HCT116 (cell line): ENCODE measurements around the gene KCNH6. TPM values are rescaled to one million over a fixed set of nuclear protein-coding genes. Genes with fewer than 3 reads are reported as not detected.

Experiments
- ATAC-seq: fragments of 200-7000 bp; cut with Tn5 transposase; 2 replicates; pipeline ENCODE4 v1.9.1; 2020; ENCODE audit warnings: mild to moderate bottlenecking, moderate library complexity
- BruUV-seq: library from RNA; stranded (reverse); fragments of 400-500 nt; replicated peaks from 2 replicates; lab custom pipeline; 2021; lab: Mats Ljungman, UMichigan
- CTCF ChIA-PET: fragments of 300-600 bp; sonication (Branson Sonifier 250); formaldehyde crosslinking; loops from one replicate; lab custom pipeline; 2021; ENCODE audit warnings: antibody characterized with exemption; lab: Charles Lee
- POLR2A ChIA-PET: fragments of 300-600, 350-600 bp; sonication (Branson Sonifier 250); formaldehyde crosslinking; loops from one replicate; lab custom pipeline; 2021; ENCODE audit warnings: antibody characterized with exemption; lab: Charles Lee
- RAD21 ChIA-PET, 2 experiments: fragments of 300-600 bp; sonication (Branson Sonifier 250); formaldehyde crosslinking; loops; one replicate each; lab custom pipeline; 2023; ENCODE audit warnings: low total read pairs in 2 of 2; ENCODE audit not compliant: uncharacterized antibody in 2 of 2, unreplicated experiment in 2 of 2, low non-redundant PET in 1 of 2; lab: Charles Lee
- DNase-seq: peaks from one replicate; pipeline ENCODE4 v3.0.0-alpha.2; 2010; ENCODE audit warnings: low read depth, low spot score
- H2AFZ ChIP-seq: fragments of 200-600 bp; shearing (Covaris generic), sonication (generic); 2 replicates; pipeline ENCODE4 v1.6.1; 2017; ENCODE audit warnings: low read depth, mixed run types, mixed read lengths, antibody characterized with exemption, low read length; ENCODE audit not compliant: poor library complexity, severe bottlenecking
- H3K27ac ChIP-seq: 2 replicates; pipeline ENCODE4 v1.5.1; 2012; ENCODE audit warnings: low read depth, low read length
- H3K27me3 ChIP-seq: fragments of 200-600 bp; sonication (generic); 2 replicates; pipeline ENCODE4 v1.6.1; 2016; ENCODE audit warnings: mixed run types, low read length, mixed read lengths; ENCODE audit not compliant: insufficient read depth
- H3K36me3 ChIP-seq, 2 experiments: fragments of 200-500 bp in 1 of 2; fragments of 200-600 bp in 1 of 2; sonication (Bioruptor generic) in 1 of 2; sonication (generic) in 1 of 2; 2 replicates each; pipeline versions ENCODE4 v1.5.1 to v1.6.1; 2014 to 2016; ENCODE audit warnings: low read length in 2 of 2, inconsistent platforms in 1 of 2, mixed read lengths in 1 of 2, mixed run types in 1 of 2; ENCODE audit not compliant: insufficient read depth in 2 of 2, control insufficient read depth in 1 of 2
- H3K4me1 ChIP-seq, 2 experiments: fragments of 200-600 bp in 1 of 2; sonication (generic) in 1 of 2; 2 replicates each; pipeline versions ENCODE4 v1.5.1 to v1.6.1; 2012 to 2017; ENCODE audit warnings: low read length in 2 of 2, inconsistent platforms in 1 of 2, mild to moderate bottlenecking in 1 of 2, mixed read lengths in 1 of 2, mixed run types in 1 of 2, moderate library complexity in 1 of 2; ENCODE audit not compliant: insufficient read depth in 2 of 2, control insufficient read depth in 1 of 2
- H3K4me2 ChIP-seq: fragments of 200-600 bp; sonication (generic); 2 replicates; pipeline ENCODE4 v1.6.1; 2017; ENCODE audit warnings: mixed run types, low read length, mixed read lengths
- H3K4me3 ChIP-seq, 2 experiments: fragments of 200-600 bp in 1 of 2; sonication (generic) in 1 of 2; replicated peaks in 1 of 2; 2 replicates each; pipeline ENCODE4 v1.5.1; 2011 to 2016; ENCODE audit warnings: low read length in 2 of 2, control low read depth in 1 of 2, low read depth in 1 of 2, mild to moderate bottlenecking in 1 of 2, mixed read lengths in 1 of 2, mixed run types in 1 of 2
- H3K79me2 ChIP-seq: fragments of 200-600 bp; sonication (generic); 2 replicates; pipeline ENCODE4 v1.6.1; 2017; ENCODE audit warnings: mild to moderate bottlenecking, mixed run types, low read length, moderate library complexity, mixed read lengths; ENCODE audit not compliant: insufficient read depth
- H3K9ac ChIP-seq: fragments of 200-600 bp; sonication (generic); 2 replicates; pipeline ENCODE4 v1.6.1; 2016; ENCODE audit warnings: low read length, mixed read lengths
- H3K9me2 ChIP-seq: fragments of 200-600 bp; sonication (generic), shearing (Covaris generic); 2 replicates; pipeline ENCODE4 v1.6.1; 2017; ENCODE audit warnings: mixed run types, mild to moderate bottlenecking, moderate library complexity; ENCODE audit not compliant: insufficient read depth
- H3K9me3 ChIP-seq, 2 experiments: fragments of 200-500 bp in 1 of 2; fragments of 200-600 bp in 1 of 2; sonication (Bioruptor generic) in 1 of 2; sonication (generic) in 1 of 2; 2 replicates each; pipeline ENCODE4 v1.6.1; 2014 to 2017; ENCODE audit warnings: low read length in 2 of 2, mixed read lengths in 2 of 2, inconsistent platforms in 1 of 2, low read depth in 1 of 2, mild to moderate bottlenecking in 1 of 2, mixed run types in 1 of 2, moderate library complexity in 1 of 2; ENCODE audit not compliant: control insufficient read depth in 1 of 2, insufficient read depth in 1 of 2
- H4K20me1 ChIP-seq: fragments of 200-600 bp; sonication (generic), shearing (Covaris generic); 2 replicates; pipeline ENCODE4 v1.6.1; 2017; ENCODE audit warnings: mixed run types, mild to moderate bottlenecking, moderate library complexity; ENCODE audit not compliant: insufficient read depth
- EZH2 ChIP-seq: fragments of 200-600 bp; sonication (generic); IDR thresholded peaks from 2 replicates; pipeline ENCODE4 v1.6.1; 2017; ENCODE audit warnings: antibody characterized with exemption, mixed run types
- EZH2phosphoT487 ChIP-seq: fragments of 200-600 bp; IDR thresholded peaks from 2 replicates; pipeline ENCODE4 v1.6.1; 2018; ENCODE audit warnings: antibody characterized with exemption, borderline replicate concordance
- POLR2A ChIP-seq: IDR thresholded peaks from 2 replicates; pipeline ENCODE4 v1.7.0; 2011; ENCODE audit warnings: borderline replicate concordance; ENCODE audit not compliant: insufficient read depth, insufficient read length; ENCODE audit errors: extremely low read depth
- SIN3A ChIP-seq: IDR thresholded peaks from 2 replicates; pipeline ENCODE4 v1.6.1; 2012; ENCODE audit warnings: low read depth
- TCF7L2 ChIP-seq: IDR thresholded peaks from 2 replicates; pipeline ENCODE4 v1.7.0; 2011; ENCODE audit warnings: borderline replicate concordance, inconsistent platforms; ENCODE audit not compliant: insufficient read depth, insufficient read length; ENCODE audit errors: extremely low read depth
- YY1 ChIP-seq: IDR thresholded peaks from 2 replicates; pipeline ENCODE4 v1.6.1; 2011; ENCODE audit warnings: low read length, low read depth, moderate library complexity, mild to moderate bottlenecking; ENCODE audit not compliant: insufficient replicate concordance; ENCODE audit errors: extremely low read depth
- ZFX ChIP-seq: fragments of 450-650 bp; IDR thresholded peaks from 2 replicates; pipeline ENCODE4 v1.6.1; 2017
- ZNF274 ChIP-seq: fragments of 200-500 bp; sonication (Bioruptor generic); IDR thresholded peaks from 2 replicates; pipeline ENCODE4 v1.6.1; 2014; ENCODE audit warnings: mild to moderate bottlenecking, low read depth, low read length, inconsistent platforms
- intact Hi-C: fragments of 100-400 bp; cut with micrococcal nuclease; formaldehyde crosslinking; loops from 2 replicates; pipeline ENCODE4 v1.10.0; 2022
- total RNA-seq: library from RNA; stranded (reverse); gene quantifications from one replicate; pipeline ENCODE4 v1.2.1, GENCODE V29; 2021; ENCODE audit not compliant: unreplicated experiment
- TF ChIP-seq, protein P1 (sequence below): IDR thresholded peaks from 2 replicates; pipeline ENCODE4 v1.6.1; 2011; ENCODE audit warnings: mild to moderate bottlenecking, low read length, moderate library complexity; ENCODE audit not compliant: insufficient replicate concordance; ENCODE audit errors: extremely low read depth

The KCNH6 gene
- total RNA-seq, 1 experiment from 2014 or later, result not detected

DNA sequence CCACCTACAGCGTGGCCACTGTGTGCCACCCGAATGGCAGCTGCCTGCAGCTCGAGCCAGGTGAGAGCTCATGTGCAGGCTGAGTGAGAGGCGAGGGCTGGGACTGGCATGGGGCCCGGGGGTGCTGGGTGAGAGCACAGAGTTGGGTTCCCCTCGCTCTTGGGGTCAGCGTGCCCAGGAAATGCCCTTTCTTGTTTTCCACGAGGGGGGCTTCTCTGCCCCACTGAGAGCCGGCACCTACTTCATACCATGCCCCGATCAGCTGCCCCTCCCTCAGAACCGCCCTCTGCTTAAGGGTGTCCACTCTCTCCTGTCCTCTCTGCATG lies 36.2 kb upstream of the KCNH6 start:
- H3K9me2 ChIP-seq, result no peaks in the 10 kb centered on the region
- ATAC-seq, result no peak
- no peaks in the 10 kb centered on the region for H4K20me1 ChIP-seq
- no peak overlapping the region for H3K27ac ChIP-seq
- no peaks in the 10 kb centered on the region; the same call in 1 of the 2 replicates for H3K27me3 ChIP-seq
- no peaks in the 10 kb centered on the region for H3K36me3 ChIP-seq
- H3K9ac ChIP-seq, result no peak overlapping the region
- no peak overlapping the region for H3K4me2 ChIP-seq
- no peaks in the 10 kb centered on the region for H3K9me3 ChIP-seq
- no TSS peak for BruUV-seq
- DNase-seq, result no peak
- RAD21 ChIA-PET, result no interaction called here
- no peak for TF ChIP-seq EZH2phosphoT487
- TF ChIP-seq TCF7L2, result no peak
- no peak for TF ChIP-seq EZH2
- TF ChIP-seq, protein P1, sequence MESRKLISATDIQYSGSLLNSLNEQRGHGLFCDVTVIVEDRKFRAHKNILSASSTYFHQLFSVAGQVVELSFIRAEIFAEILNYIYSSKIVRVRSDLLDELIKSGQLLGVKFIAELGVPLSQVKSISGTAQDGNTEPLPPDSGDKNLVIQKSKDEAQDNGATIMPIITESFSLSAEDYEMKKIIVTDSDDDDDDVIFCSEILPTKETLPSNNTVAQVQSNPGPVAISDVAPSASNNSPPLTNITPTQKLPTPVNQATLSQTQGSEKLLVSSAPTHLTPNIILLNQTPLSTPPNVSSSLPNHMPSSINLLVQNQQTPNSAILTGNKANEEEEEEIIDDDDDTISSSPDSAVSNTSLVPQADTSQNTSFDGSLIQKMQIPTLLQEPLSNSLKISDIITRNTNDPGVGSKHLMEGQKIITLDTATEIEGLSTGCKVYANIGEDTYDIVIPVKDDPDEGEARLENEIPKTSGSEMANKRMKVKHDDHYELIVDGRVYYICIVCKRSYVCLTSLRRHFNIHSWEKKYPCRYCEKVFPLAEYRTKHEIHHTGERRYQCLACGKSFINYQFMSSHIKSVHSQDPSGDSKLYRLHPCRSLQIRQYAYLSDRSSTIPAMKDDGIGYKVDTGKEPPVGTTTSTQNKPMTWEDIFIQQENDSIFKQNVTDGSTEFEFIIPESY, result no peak
- TF ChIP-seq SIN3A, result no peak
- no peak for TF ChIP-seq ZFX
- no peak for TF ChIP-seq YY1
- TF ChIP-seq ZNF274, result no peak
- TF ChIP-seq POLR2A, result no peak
- TF ChIP-seq, all 23 proteins: peak for 0
- Histone ChIP-seq H3K4me1 (peaks cover 0 to 8% of the 10 kb centered on the region in 2 experiments; a peak in 3 of 4 replicates), H2AFZ (no peak overlapping the region), H3K4me3 (no peak overlapping the region), H3K79me2 (no peaks in the 10 kb centered on the region)
- intact Hi-C loops, result no loop called here
- CTCF ChIA-PET, result interaction anchor here (1.5 kb wide), 1 partner anchor 61 kb away, joined by 5 read pairs; no protein-coding TSS in a partner anchor
- POLR2A ChIA-PET, result no interaction called here
